H1 (cell line): ENCODE results near the gene PIK3R4. TPM values are rescaled to one million over a fixed set of nuclear protein-coding genes. Genes with fewer than 3 reads are reported as not detected.

ENCODE experiments used
- CTCF ChIA-PET: fragments of 300-600 bp; sonication (Branson Sonifier 250); formaldehyde crosslinking; loops from one replicate; lab custom pipeline; 2021; ENCODE audit not compliant: partially characterized antibody; lab: Charles Lee
- POLR2A ChIA-PET: fragments of 300-600 bp; sonication (Branson Sonifier 250); formaldehyde crosslinking; loops from one replicate; lab custom pipeline; 2021; ENCODE audit warnings: inconsistent platforms; ENCODE audit not compliant: partially characterized antibody; lab: Charles Lee
- DNase-seq, 2 experiments: peaks; one replicate each; pipeline versions ENCODE4 v3.0.0 to v3.0.0-alpha.2; 2010 to 2022; ENCODE audit warnings: low spot score in 2 of 2, low read depth in 1 of 2, mixed read lengths in 1 of 2
- FAIRE-seq: peaks from 2 replicates; lab custom pipeline; 2011; peaks lifted over from hg19 to GRCh38; lab: Jason Lieb, UNC
- H2AFZ ChIP-seq: 2 replicates; pipeline ENCODE4 v1.8.1; 2012; ENCODE audit warnings: low read length, inconsistent platforms
- H2AK5ac ChIP-seq: 2 replicates; pipeline ENCODE4 v1.6.1; 2013; ENCODE audit warnings: low read depth, low read length
- H2BK120ac ChIP-seq: replicated peaks from 2 replicates; pipeline ENCODE3; 2013; ENCODE audit warnings: low read depth, low read length, inconsistent platforms
- H2BK12ac ChIP-seq: 2 replicates; pipeline ENCODE4 v1.6.1; 2013; ENCODE audit warnings: low read depth, low read length
- H2BK15ac ChIP-seq: 2 replicates; pipeline ENCODE4 v1.6.1; 2013; ENCODE audit warnings: low read length
- H2BK20ac ChIP-seq: 2 replicates; pipeline ENCODE4 v1.6.1; 2013; ENCODE audit warnings: low read length
- H2BK5ac ChIP-seq: 2 replicates; pipeline ENCODE4 v1.6.1; 2013; ENCODE audit warnings: low read depth, low read length
- H3K14ac ChIP-seq: 2 replicates; pipeline ENCODE4 v1.6.1; 2013; ENCODE audit warnings: inconsistent platforms; ENCODE audit not compliant: insufficient read length
- H3K18ac ChIP-seq: 2 replicates; pipeline ENCODE4 v1.6.1; 2013; ENCODE audit warnings: low read length; ENCODE audit errors: extremely low read depth
- H3K23ac ChIP-seq: 2 replicates; pipeline ENCODE4 v1.6.1; 2013; ENCODE audit warnings: inconsistent platforms; ENCODE audit not compliant: insufficient read length
- H3K23me2 ChIP-seq: 2 replicates; pipeline ENCODE4 v1.6.1; 2013; ENCODE audit warnings: low read depth, low read length
- H3K27ac ChIP-seq: 2 replicates; pipeline ENCODE4 v1.6.1; 2011; ENCODE audit warnings: low read depth, low read length, inconsistent platforms
- H3K27me3 ChIP-seq, 4 experiments: replicated peaks in 1 of 4; 1 replicate in 1 of 4; 2 replicates in 3 of 4; pipeline versions ENCODE4 v1.6.1 to v1.8.1; 2011 to 2013; ENCODE audit warnings: low read length in 3 of 4, mild to moderate bottlenecking in 3 of 4, inconsistent platforms in 2 of 4, mixed read lengths in 2 of 4, moderate library complexity in 1 of 4; ENCODE audit not compliant: control insufficient read depth in 3 of 4, insufficient read depth in 3 of 4; ENCODE audit errors: extremely low read depth in 1 of 4
- H3K36me3 ChIP-seq, 4 experiments: 2 replicates each; pipeline versions ENCODE4 v1.6.1 to v1.8.1; 2011 to 2013; ENCODE audit warnings: mild to moderate bottlenecking in 4 of 4, low read length in 3 of 4, moderate library complexity in 2 of 4, control low read depth in 1 of 4, inconsistent platforms in 1 of 4; ENCODE audit not compliant: insufficient read depth in 4 of 4, control insufficient read depth in 2 of 4
- H3K4ac ChIP-seq: replicated peaks from 2 replicates; pipeline ENCODE3; 2013; ENCODE audit warnings: low read length, low read depth, mixed read lengths, inconsistent platforms; ENCODE audit not compliant: insufficient read length
- H3K4me1 ChIP-seq, 4 experiments: replicated peaks in 1 of 4; 1 replicate in 1 of 4; 2 replicates in 3 of 4; pipeline versions ENCODE4 v1.6.1 to v1.8.1; 2011 to 2013; ENCODE audit warnings: low read length in 3 of 4, inconsistent platforms in 2 of 4, mixed read lengths in 1 of 4; ENCODE audit not compliant: insufficient read depth in 4 of 4, control insufficient read depth in 3 of 4
- H3K4me2 ChIP-seq, 2 experiments: 2 replicates each; pipeline versions ENCODE4 v1.6.1 to v1.8.1; 2011 to 2013; ENCODE audit warnings: low read depth in 2 of 2, low read length in 2 of 2, control low read depth in 1 of 2, inconsistent platforms in 1 of 2, mild to moderate bottlenecking in 1 of 2; ENCODE audit not compliant: insufficient read depth in 1 of 2
- H3K4me3 ChIP-seq, 4 experiments: fragments of 200-600, 300-600 bp in 1 of 4; sonication (generic), shearing (Covaris generic), sonication (Bioruptor Twin) in 1 of 4; 2 replicates each; pipeline versions ENCODE4 v1.5.1 to v1.8.1; 2011 to 2016; ENCODE audit warnings: low read length in 4 of 4, low read depth in 3 of 4, control low read depth in 2 of 4, inconsistent platforms in 2 of 4, mild to moderate bottlenecking in 2 of 4, mixed read lengths in 1 of 4, moderate library complexity in 1 of 4; ENCODE audit not compliant: insufficient read depth in 2 of 4; ENCODE audit errors: extremely low read depth in 1 of 4
- H3K56ac ChIP-seq: replicated peaks from 2 replicates; pipeline ENCODE3; 2013; ENCODE audit warnings: low read depth, mild to moderate bottlenecking, mixed read lengths, low read length, inconsistent platforms; ENCODE audit not compliant: insufficient read length
- H3K79me1 ChIP-seq: 2 replicates; pipeline ENCODE4 v1.6.1; 2013; ENCODE audit warnings: low read depth, low read length, control low read depth
- H3K79me2 ChIP-seq, 2 experiments: 2 replicates each; pipeline versions ENCODE4 v1.6.1 to v1.8.1; 2012 to 2013; ENCODE audit warnings: low read length in 2 of 2, mild to moderate bottlenecking in 2 of 2, inconsistent platforms in 1 of 2; ENCODE audit not compliant: insufficient read depth in 2 of 2, control insufficient read depth in 1 of 2
- H3K9ac ChIP-seq, 4 experiments: replicated peaks in 1 of 4; 1 replicate in 1 of 4; 2 replicates in 3 of 4; pipeline versions ENCODE4 v1.6.1 to v1.8.1; 2011 to 2013; ENCODE audit warnings: low read depth in 3 of 4, low read length in 3 of 4, control low read depth in 2 of 4, mild to moderate bottlenecking in 2 of 4, moderate library complexity in 2 of 4, inconsistent platforms in 1 of 4; ENCODE audit errors: extremely low read depth in 1 of 4
- H3K9me3 ChIP-seq, 2 experiments: 2 replicates each; pipeline versions ENCODE4 v1.6.1 to v1.8.1; 2012 to 2013; ENCODE audit warnings: mild to moderate bottlenecking in 2 of 2, moderate library complexity in 2 of 2, control low read depth in 1 of 2, inconsistent platforms in 1 of 2, low read depth in 1 of 2, low read length in 1 of 2, mixed read lengths in 1 of 2; ENCODE audit not compliant: insufficient read depth in 2 of 2
- H4K20me1 ChIP-seq, 2 experiments: replicated peaks in 1 of 2; 2 replicates each; pipeline versions ENCODE3 to v1.8.1; 2011 to 2013; ENCODE audit warnings: inconsistent platforms in 2 of 2, low read length in 2 of 2, mild to moderate bottlenecking in 1 of 2; ENCODE audit not compliant: insufficient read depth in 2 of 2, control insufficient read depth in 1 of 2
- H4K5ac ChIP-seq: 2 replicates; pipeline ENCODE4 v1.6.1; 2013; ENCODE audit warnings: low read length, low read depth, mixed read lengths, inconsistent platforms; ENCODE audit not compliant: insufficient read length
- H4K8ac ChIP-seq: 2 replicates; pipeline ENCODE4 v1.8.0; 2013; ENCODE audit warnings: mild to moderate bottlenecking, moderate library complexity, low read length, inconsistent platforms; ENCODE audit not compliant: insufficient read depth; ENCODE audit errors: extremely low read depth
- H4K91ac ChIP-seq: replicated peaks from 2 replicates; pipeline ENCODE3; 2013; ENCODE audit warnings: low read length, mixed read lengths, inconsistent platforms; ENCODE audit not compliant: insufficient read length
- CBX8 ChIP-seq: fragments of 300-800, 300-1000 bp; sonication (generic); IDR thresholded peaks from 2 replicates; pipeline ENCODE4 v1.7.1; 2016; ENCODE audit warnings: low read depth, low read length, borderline replicate concordance
- CHD1 ChIP-seq: IDR thresholded peaks from 2 replicates; pipeline ENCODE4 v1.6.1; 2012; ENCODE audit warnings: low read depth, low read length, improper control_type of control experiment
- CTCF ChIP-seq, 3 experiments: IDR thresholded peaks; 1 replicate in 2 of 3; 2 replicates in 1 of 3; pipeline versions ENCODE4 v1.5.1 to v1.6.1; 2011; ENCODE audit warnings: low read length in 3 of 3, mild to moderate bottlenecking in 3 of 3, inconsistent platforms in 2 of 3, low read depth in 1 of 3, moderate library complexity in 1 of 3; ENCODE audit not compliant: insufficient read depth in 1 of 3; ENCODE audit errors: control extremely low read depth in 1 of 3
- E2F6 ChIP-seq: IDR thresholded peaks from 2 replicates; pipeline ENCODE4 v1.6.1; 2012; ENCODE audit warnings: inconsistent platforms
- FOSL1 ChIP-seq: IDR thresholded peaks from 2 replicates; pipeline ENCODE4 v1.6.1; 2011; ENCODE audit warnings: mild to moderate bottlenecking, low read depth, low read length, moderate library complexity; ENCODE audit not compliant: insufficient read depth
- PHF8 ChIP-seq: fragments of 200-600 bp; sonication (generic); conservative IDR thresholded peaks from 2 replicates; pipeline ENCODE4 v1.7.1; 2012; ENCODE audit warnings: low read depth, mild to moderate bottlenecking, inconsistent platforms, low read length, moderate library complexity
- TBP ChIP-seq: IDR thresholded peaks from 2 replicates; pipeline ENCODE4 v1.6.1; 2011; ENCODE audit warnings: low read depth, low read length, improper control_type of control experiment
- USF2 ChIP-seq: IDR thresholded peaks from 2 replicates; pipeline ENCODE4 v1.6.1; 2011; ENCODE audit warnings: low read length, improper control_type of control experiment
- polyA plus RNA-seq, 7 experiments: library from polyadenylated mRNA; depleted of rRNA in 3 of 7; stranded (reverse) in 5 of 7; unstranded in 2 of 7; fragments of >200 nt in 5 of 7; fragments of 200-250 nt in 2 of 7; gene quantifications; 1 replicate in 5 of 7; 2 replicates in 1 of 7; 4 replicates in 1 of 7; pipeline versions ENCODE4 v1.2.1 to v1.2.3, GENCODE V29; 2011 to 2013; ENCODE audit warnings: missing spikeins in 2 of 7, mixed read lengths in 2 of 7
- total RNA-seq: library from RNA; stranded (reverse); fragmentation: NEBNext Ultra II Directional; extraction: Animal tissue kit (Norgen Biotek cat#: 25700); gene quantifications from 2 replicates; pipeline ENCODE4 v1.2.1, GENCODE V29; 2021

Gene PIK3R4
- total and polyA plus RNA-seq, 2 of the 8 experiments (the other 6 are each of a cell fraction or from before 2014, with no cell fraction given): 43.8 to 87.4 TPM

- TF ChIP-seq CHD1: no peak
- TF ChIP-seq PHF8: no peak
- TF ChIP-seq USF2: no peak
- no peak for TF ChIP-seq CBX8
- TF ChIP-seq FOSL1: no peak
- no peak for TF ChIP-seq TBP
- no peak for TF ChIP-seq CTCF (IDR thresholded peaks at IDR 0.05; ENCODE audit: control extremely low read depth in 1 of 3, insufficient read depth in 1 of 3, low read depth in 1 of 3, low read length in 3 of 3)
- no peak for TF ChIP-seq E2F6
- Histone ChIP-seq H2AK5ac (no peak overlapping the region), H3K9ac (no peak overlapping the region), H4K20me1 (peaks cover 6 to 9% of the 10 kb centered on the region in 2 experiments), H3K23me2 (no peaks in the 10 kb centered on the region), H3K27me3 (no peaks in the 10 kb centered on the region), H3K79me1 (peaks cover 6% of the 10 kb centered on the region), H3K4me1 (0 out of 7 replicates have a peak, but pooled peaks cover 0 to 2% (median 0%) of the 10 kb centered on the region in 4 experiments), H3K27ac (no peak overlapping the region), H3K4ac (no peak overlapping the region), H2BK5ac (no peak overlapping the region), H2BK12ac (no peak overlapping the region), H3K4me3 (no peak overlapping the region), H4K91ac (no peak overlapping the region), H3K18ac (no peak overlapping the region), H3K36me3 (peaks cover 0 to 38% (median 6%) of the 10 kb centered on the region in 4 experiments; a peak in 5 of 8 replicates), H3K56ac (no peak overlapping the region), H3K4me2 (no peak overlapping the region), H3K9me3 (no peaks in the 10 kb centered on the region), H3K14ac (no peak overlapping the region), H3K23ac (no peak overlapping the region), H4K8ac (no peak overlapping the region), H2AFZ (no peak overlapping the region), H3K79me2 (peaks cover 7 to 91% of the 10 kb centered on the region in 2 experiments), H4K5ac (no peak overlapping the region), H2BK20ac (no peak overlapping the region), H2BK120ac (no peak overlapping the region), H2BK15ac (no peak overlapping the region)
- POLR2A ChIA-PET: no interaction called here
- FAIRE-seq: no peak
- no peak for DNase-seq
- CTCF ChIA-PET: interaction anchor here (1.0 kb wide), 1 partner anchor 13 kb away, joined by 3 read pairs; no protein-coding TSS in a partner anchor
Observed at GRCh38 chr3:130739848-130740247, 6.8 kb downstream of the PIK3R4 start.
